GM19025 (cell line): ENCODE measurements around the gene XRCC4.
A peak's percentile ranks its signal among the peaks of the same experiment; 100 is the strongest.
"Not testable (repeated sequence)": the region's sequence is repeated elsewhere in the genome, so short reads cannot be mapped to it uniquely, and the experiment has no call there.

Experiments
- ATAC-seq: cut with Tn5 transposase; IDR thresholded peaks from one replicate; pipeline ENCODE4 v1.9.1; 2021; ENCODE audit warnings: mild to moderate bottlenecking, low read depth, moderate library complexity; ENCODE audit not compliant: unreplicated experiment

XRCC4 gene

DNA sequence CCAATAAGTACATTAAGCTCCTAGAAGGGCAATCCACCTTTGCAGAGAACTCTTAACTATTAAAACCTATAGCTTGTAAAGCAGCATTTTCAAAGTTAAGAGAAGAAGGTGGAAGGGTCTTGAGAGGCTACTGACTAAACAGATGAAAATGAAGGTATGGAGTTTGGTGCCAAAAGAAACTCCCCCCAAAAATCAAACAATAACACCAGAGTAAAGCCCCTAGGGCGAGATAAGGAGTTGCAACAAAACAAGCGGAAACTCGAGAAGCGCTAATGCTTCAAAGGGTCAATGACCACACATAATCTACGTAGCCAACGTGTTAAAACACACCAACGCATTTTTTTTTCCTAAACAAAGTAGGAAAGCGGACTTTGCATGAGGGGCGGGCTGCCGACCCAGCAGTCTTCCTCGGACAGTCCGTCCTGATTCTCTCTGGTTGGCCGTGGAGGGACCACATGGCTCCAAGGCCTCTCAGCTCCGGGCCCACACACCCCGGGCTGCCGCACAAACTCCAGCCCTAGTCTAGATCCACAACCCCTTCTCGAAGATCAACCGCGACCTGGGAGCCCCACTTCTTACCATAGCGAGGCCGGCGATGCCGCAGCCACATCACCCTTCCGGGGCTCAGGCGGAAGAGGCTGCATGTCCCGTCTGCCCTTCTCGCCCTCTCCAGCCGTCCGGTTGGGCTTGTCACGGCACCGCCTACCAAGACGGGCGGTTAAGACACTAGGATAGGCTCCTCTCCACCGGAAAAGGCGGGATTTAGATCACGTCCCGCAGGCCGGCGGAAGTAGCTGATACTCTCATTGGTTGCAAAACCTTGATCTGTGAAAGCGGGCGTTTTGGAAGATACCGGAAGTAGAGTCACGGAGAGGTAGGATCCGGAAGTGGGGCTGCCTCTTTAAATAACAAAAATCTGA, at the start of gene XRCC4, which contains the start of gene TMEM167A:
TSS of gene XRCC4 (plus strand) at position 806 of the 920 bp plus-strand sequence. CDS start 27,373 bp downstream, outside the sequence.
TSS of gene TMEM167A (minus strand) at position 653 of the 920 bp plus-strand sequence. CDS start at position 582, 71 bp downstream.
- peak; percentile 98 for ATAC-seq

- no peak for ATAC-seq
These were observed 47.4 kb upstream of the XRCC4 start for GRCh38 chr5:83029912-83030311.

DNA sequence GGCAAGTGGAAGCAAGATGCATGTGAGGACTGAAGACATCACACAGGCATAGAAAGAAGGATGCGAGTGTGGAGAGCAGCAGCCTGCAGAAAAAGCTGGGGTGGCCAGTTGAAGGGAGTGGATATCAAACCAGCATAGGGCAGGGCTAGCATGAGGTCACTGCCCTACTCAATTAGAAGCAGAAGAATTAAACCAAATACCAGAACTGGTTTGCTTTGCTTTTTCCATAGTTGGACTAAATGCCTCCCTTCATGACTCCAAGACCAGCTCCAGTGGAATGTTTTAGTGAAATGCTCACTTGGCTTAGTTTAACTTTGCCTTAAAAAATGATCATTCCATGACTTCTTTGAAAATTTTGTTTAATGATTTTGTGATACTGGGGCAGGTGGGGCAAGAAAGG, 46.0 kb upstream of the XRCC4 start:
- no peak for ATAC-seq

DNA sequence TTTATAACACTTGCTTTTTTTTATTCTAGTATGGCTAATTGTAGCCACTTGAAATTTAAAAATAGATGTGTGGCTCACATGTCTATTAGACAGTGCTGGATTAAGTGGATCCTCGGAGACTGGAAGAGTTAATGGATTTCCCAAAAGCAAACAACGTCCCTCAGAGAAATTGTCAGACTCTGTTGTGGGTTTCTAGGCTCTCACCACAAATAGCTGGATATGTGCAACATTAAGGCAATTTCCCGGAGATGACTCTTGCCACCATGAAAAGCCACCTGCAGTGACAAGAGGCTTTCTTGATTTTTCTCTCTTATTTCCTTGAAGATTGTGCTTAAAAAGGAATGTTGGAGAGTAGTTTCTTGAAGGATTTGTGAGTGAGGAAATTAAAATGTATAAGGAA, 43.3 kb upstream of the XRCC4 start:
- no peak for ATAC-seq

GRCh38 chr5:83034528-83035207, 42.7 kb upstream of the XRCC4 start:
- ATAC-seq, result no peak

GRCh38 chr5:83035373-83036100, 41.8 kb upstream of the XRCC4 start:
- no peak for ATAC-seq

GRCh38 chr5:83036991-83037575, 40.3 kb upstream of the XRCC4 start:
- ATAC-seq, result no peak

GRCh38 chr5:83038924-83039323, 38.4 kb upstream of the XRCC4 start:
- no peak for ATAC-seq

GRCh38 chr5:83042507-83042906, 34.8 kb upstream of the XRCC4 start:
- ATAC-seq, result no peak

- no peak for ATAC-seq
These were observed 32.4 kb upstream of the XRCC4 start for GRCh38 chr5:83044926-83045325.

GRCh38 chr5:83048277-83048676, 29.1 kb upstream of the XRCC4 start:
- ATAC-seq, result no peak

- ATAC-seq, result no peak
These were observed 28.5 kb upstream of the XRCC4 start for GRCh38 chr5:83048811-83049210.

GRCh38 chr5:83049370-83049885, 27.9 kb upstream of the XRCC4 start:
- ATAC-seq, result no peak

DNA sequence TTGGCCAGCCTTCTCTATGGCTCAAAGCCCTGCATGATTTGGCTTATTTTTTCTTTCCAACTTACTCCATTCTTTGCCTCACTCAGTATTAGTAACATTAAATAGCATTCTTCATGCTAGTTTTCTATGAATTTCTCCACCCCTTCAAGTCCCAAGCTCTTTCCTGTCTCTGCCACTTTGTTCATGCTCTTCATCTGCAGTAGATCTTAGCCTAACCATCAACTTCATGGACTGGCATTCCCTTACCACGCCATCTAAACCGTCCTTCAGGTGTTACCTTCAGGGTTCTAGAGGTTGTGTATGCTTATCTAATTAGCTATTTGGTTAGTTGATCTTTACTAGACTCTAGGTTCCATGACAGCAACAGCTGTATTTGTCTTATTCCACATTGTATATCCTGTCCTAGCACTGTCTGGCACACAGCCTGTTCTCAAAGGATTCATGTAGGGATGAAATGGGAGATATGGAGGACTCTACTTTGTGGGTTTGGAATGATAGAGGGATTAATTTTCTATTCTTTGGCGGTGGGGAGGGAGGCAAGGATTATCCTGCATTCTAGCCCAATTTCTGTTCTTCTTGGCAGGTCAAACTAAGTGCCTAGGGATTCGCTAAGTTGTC, 26.5 kb upstream of the XRCC4 start:
- no peak for ATAC-seq

DNA sequence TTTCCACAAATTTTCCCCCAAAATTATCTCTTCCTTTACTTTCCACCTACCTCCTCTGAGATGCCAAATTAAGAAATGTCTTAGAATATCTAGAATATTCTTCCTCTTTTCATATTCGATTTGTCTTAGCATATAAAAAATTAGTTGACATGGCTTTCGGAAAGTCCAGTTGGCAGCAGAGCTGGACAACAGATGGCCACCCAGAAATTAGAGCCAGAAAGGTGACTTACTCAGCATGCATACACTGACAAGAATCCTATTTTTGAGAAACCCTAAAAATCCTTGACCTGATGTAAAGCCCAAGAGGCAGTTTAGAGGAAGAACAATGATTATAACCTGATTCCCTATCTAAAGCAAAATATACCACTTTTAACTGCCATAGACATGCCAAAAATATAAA, 22.2 kb upstream of the XRCC4 start:
- no peak for ATAC-seq

DNA sequence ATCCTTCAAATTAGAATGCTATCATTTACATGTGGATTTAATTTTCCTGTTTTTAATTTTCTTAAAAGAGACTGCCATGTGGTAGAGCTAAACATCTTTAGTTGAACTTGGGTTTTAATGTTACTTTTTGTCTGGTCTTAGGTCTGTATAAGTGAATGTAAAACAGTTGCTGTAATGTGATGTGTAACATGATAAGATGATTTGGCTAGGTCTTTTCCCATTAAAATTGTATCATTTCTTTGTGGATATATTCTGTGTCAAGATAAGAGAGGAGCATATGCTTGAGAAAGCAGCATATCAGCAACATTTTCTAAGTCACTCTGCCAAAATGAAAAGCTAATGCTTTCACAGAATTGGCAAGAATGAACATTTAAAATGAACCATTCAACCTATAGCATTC, 18.6 kb upstream of the XRCC4 start:
- no peak for ATAC-seq

GRCh38 chr5:83059341-83059740, 18.0 kb upstream of the XRCC4 start:
- ATAC-seq, result no peak

DNA sequence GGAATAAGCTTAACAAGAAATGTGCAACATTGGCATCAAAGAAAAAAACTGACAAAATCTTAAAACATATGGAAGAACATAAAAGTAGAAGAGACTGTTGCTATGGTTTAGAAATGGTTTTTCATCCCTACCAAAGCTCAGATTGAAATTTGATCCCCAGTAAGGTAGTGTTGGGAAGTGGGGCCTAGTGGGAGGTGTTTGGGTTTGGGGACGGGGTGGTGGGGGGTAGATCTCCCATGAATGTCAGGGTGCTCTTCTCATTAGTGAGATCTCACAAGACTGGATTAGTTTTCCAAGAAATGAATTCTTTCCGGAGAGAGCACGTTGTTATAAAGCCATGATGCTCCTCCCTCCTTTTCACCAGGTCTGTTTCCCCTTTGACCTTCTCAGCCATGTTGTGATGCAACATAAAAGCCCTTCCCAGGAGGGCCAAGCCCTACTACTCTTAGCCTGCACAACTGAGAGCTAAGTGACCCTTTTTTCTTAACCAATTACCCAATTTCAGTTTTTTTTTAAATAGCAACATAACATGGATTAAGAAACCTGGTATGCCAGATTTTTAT, 10.7 kb upstream of the XRCC4 start:
- no peak for ATAC-seq

DNA sequence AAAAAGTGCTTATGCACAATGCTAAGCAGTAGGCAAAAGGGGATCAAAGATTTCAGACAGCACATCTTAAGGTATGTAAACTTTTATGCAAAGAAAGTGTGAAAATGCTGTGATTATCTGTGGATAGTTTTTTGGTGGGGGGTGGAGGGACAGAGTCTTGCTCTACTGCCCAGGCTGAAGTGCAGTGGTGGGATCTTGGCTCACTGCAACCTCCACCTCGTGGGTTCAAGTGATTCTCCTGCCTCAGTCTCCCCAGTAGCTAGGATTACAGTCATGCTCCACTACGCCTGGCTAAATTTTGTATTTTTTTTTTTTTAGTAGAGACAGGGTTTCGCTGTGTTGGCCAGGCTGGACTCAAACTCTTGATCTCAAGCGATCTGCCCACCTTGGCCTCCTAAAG, 10.0 kb upstream of the XRCC4 start:
- not testable (repeated sequence) for ATAC-seq
